ENCODE results near the gene DSC3. TPM values are rescaled to one million over a fixed set of nuclear protein-coding genes. Genes with fewer than 3 reads are reported as not detected.

The DSC3 gene
- total and polyA plus RNA-seq, 4 donors, result under 0.01 to 0.06 (median 0.05) TPM; not detected in 1

GRCh38 chr18:31058897-31059296, 16.4 kb upstream of the DSC3 start (continued):
- TF ChIP-seq, protein P1, sequence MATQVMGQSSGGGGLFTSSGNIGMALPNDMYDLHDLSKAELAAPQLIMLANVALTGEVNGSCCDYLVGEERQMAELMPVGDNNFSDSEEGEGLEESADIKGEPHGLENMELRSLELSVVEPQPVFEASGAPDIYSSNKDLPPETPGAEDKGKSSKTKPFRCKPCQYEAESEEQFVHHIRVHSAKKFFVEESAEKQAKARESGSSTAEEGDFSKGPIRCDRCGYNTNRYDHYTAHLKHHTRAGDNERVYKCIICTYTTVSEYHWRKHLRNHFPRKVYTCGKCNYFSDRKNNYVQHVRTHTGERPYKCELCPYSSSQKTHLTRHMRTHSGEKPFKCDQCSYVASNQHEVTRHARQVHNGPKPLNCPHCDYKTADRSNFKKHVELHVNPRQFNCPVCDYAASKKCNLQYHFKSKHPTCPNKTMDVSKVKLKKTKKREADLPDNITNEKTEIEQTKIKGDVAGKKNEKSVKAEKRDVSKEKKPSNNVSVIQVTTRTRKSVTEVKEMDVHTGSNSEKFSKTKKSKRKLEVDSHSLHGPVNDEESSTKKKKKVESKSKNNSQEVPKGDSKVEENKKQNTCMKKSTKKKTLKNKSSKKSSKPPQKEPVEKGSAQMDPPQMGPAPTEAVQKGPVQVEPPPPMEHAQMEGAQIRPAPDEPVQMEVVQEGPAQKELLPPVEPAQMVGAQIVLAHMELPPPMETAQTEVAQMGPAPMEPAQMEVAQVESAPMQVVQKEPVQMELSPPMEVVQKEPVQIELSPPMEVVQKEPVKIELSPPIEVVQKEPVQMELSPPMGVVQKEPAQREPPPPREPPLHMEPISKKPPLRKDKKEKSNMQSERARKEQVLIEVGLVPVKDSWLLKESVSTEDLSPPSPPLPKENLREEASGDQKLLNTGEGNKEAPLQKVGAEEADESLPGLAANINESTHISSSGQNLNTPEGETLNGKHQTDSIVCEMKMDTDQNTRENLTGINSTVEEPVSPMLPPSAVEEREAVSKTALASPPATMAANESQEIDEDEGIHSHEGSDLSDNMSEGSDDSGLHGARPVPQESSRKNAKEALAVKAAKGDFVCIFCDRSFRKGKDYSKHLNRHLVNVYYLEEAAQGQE (IDR thresholded peaks at IDR 0.05), result no peak
- TF ChIP-seq JUND (IDR thresholded peaks at IDR 0.05) (no peak), TAF1 (conservative IDR thresholded peaks at IDR 0.05) (no peak)

DNA sequence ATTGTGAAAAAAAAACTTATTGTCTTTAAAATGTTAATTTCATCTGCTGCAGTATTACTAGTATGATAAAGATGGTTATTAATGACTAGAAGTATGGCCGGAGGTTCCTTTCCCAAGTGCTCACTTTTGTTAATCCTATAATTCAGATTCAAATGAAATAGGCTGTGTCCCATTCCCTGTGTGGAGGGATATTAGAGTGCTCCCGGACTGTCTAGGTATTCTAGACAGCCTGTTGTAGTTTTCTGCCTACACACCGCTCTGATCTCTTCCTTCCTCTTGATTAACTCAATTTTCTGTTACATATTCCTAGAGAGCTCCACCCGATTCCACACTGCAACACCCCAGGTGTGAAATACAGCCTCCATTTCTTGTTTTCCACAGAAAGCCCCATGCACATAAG, 15.4 kb upstream of the DSC3 start:
- H3K27ac ChIP-seq (ENCODE audit: low read depth in 1 of 2, low read length in 2 of 2), result no peak overlapping the region
- H3K4me3 ChIP-seq (ENCODE audit: low read depth in 1 of 3, low read length in 3 of 3), result no peak overlapping the region
- TF ChIP-seq EGR1 (IDR thresholded peaks at IDR 0.05; ENCODE audit: low read depth in 2 of 2), result no peak
- TF ChIP-seq ATF3 (IDR thresholded peaks at IDR 0.05), result no peak
- TF ChIP-seq, protein P2, sequence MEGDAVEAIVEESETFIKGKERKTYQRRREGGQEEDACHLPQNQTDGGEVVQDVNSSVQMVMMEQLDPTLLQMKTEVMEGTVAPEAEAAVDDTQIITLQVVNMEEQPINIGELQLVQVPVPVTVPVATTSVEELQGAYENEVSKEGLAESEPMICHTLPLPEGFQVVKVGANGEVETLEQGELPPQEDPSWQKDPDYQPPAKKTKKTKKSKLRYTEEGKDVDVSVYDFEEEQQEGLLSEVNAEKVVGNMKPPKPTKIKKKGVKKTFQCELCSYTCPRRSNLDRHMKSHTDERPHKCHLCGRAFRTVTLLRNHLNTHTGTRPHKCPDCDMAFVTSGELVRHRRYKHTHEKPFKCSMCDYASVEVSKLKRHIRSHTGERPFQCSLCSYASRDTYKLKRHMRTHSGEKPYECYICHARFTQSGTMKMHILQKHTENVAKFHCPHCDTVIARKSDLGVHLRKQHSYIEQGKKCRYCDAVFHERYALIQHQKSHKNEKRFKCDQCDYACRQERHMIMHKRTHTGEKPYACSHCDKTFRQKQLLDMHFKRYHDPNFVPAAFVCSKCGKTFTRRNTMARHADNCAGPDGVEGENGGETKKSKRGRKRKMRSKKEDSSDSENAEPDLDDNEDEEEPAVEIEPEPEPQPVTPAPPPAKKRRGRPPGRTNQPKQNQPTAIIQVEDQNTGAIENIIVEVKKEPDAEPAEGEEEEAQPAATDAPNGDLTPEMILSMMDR (IDR thresholded peaks at IDR 0.05; ENCODE audit: low read depth, low read length, missing input control), result no peak
- TF ChIP-seq JUND (IDR thresholded peaks at IDR 0.05), result no peak
- no peak for TF ChIP-seq HNF4G (IDR thresholded peaks at IDR 0.05)
- no peak for TF ChIP-seq HNF4A (conservative IDR thresholded peaks at IDR 0.05)
- 84% methylated on average over 4 of the region's 4 CpGs for WGBS
- H3K9ac ChIP-seq (ENCODE audit: low read depth in 1 of 2, low read length in 2 of 2), result no peak overlapping the region
- H3K9me3 ChIP-seq (ENCODE audit: control insufficient read depth in 4 of 4, low read length in 3 of 4), result no peaks in the 10 kb centered on the region
- H3K27me3 ChIP-seq (ENCODE audit: control insufficient read depth in 4 of 4, insufficient read depth in 4 of 4, low read length in 3 of 4), result no peaks in the 10 kb centered on the region
- no peaks in the 10 kb centered on the region for H3K36me3 ChIP-seq (ENCODE audit: control insufficient read depth in 4 of 4, insufficient read depth in 3 of 4, low read depth in 1 of 4, low read length in 3 of 4)
- no peaks in the 10 kb centered on the region for H3K4me1 ChIP-seq (ENCODE audit: control insufficient read depth in 4 of 4, insufficient read depth in 4 of 4, low read length in 3 of 4)
- no peak for DNase-seq (ENCODE audit: low spot score)

GRCh38 chr18:31057051-31057450, 14.5 kb upstream of the DSC3 start:
- DNase-seq (ENCODE audit: low spot score), result no peak
- no peak overlapping the region for H3K4me3 ChIP-seq (ENCODE audit: low read depth in 1 of 3, low read length in 3 of 3)
- H3K36me3 ChIP-seq (ENCODE audit: control insufficient read depth in 4 of 4, insufficient read depth in 3 of 4, low read depth in 1 of 4, low read length in 3 of 4), result no peaks in the 10 kb centered on the region
- H3K4me1 ChIP-seq (ENCODE audit: control insufficient read depth in 4 of 4, insufficient read depth in 4 of 4, low read length in 3 of 4), result no peaks in the 10 kb centered on the region
- no peaks in the 10 kb centered on the region for H3K9me3 ChIP-seq (ENCODE audit: control insufficient read depth in 4 of 4, low read length in 3 of 4)
- WGBS, result 44% methylated on average over 5 of the region's 5 CpGs
- TF ChIP-seq JUND (IDR thresholded peaks at IDR 0.05) (no peak), HNF4A (conservative IDR thresholded peaks at IDR 0.05) (no peak), YY1 (IDR thresholded peaks at IDR 0.05) (no peak), FOXA2 (IDR thresholded peaks at IDR 0.05) (no peak), ATF3 (IDR thresholded peaks at IDR 0.05) (no peak), TAF1 (conservative IDR thresholded peaks at IDR 0.05) (no peak), HNF4G (IDR thresholded peaks at IDR 0.05) (no peak), FOXA1 (IDR thresholded peaks at IDR 0.05) (no peak), RAD21 (IDR thresholded peaks at IDR 0.05) (no peak), ZBTB33 (IDR thresholded peaks at IDR 0.05) (no peak), SP1 (IDR thresholded peaks at IDR 0.05) (no peak), NR2F2 (IDR thresholded peaks at IDR 0.05) (no peak)
- TF ChIP-seq, protein P3, sequence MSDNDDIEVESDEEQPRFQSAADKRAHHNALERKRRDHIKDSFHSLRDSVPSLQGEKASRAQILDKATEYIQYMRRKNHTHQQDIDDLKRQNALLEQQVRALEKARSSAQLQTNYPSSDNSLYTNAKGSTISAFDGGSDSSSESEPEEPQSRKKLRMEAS (IDR thresholded peaks at IDR 0.05), result no peak
- TF ChIP-seq, protein P2 (IDR thresholded peaks at IDR 0.05; ENCODE audit: low read depth, low read length, missing input control), result no peak
- no peaks in the 10 kb centered on the region for H3K27me3 ChIP-seq (ENCODE audit: control insufficient read depth in 4 of 4, insufficient read depth in 4 of 4, low read length in 3 of 4)
- H3K9ac ChIP-seq (ENCODE audit: low read depth in 1 of 2, low read length in 2 of 2), result no peak overlapping the region
- H3K27ac ChIP-seq (ENCODE audit: low read depth in 1 of 2, low read length in 2 of 2), result no peak overlapping the region

All from liver (tissue), 9 donors.